T-helper 1 cell treated with Interleukin-12 subunit alpha and Interleukin-12 subunit beta and Interleukin-4 antibody, amounts not matched to agents 30 ng/mL and 1 ng/mL, for 36 hours (primary cell): ENCODE measurements around the gene WIPF1. TPM values are rescaled to one million over a fixed set of nuclear protein-coding genes. Genes with fewer than 3 reads are reported as not detected.

Source experiments
- intact Hi-C: fragments of 100-400 bp; cut with micrococcal nuclease; formaldehyde crosslinking; loops from one replicate; pipeline ENCODE4 v1.15.1; 2024
- total RNA-seq: library from RNA; stranded (reverse); gene quantifications from 2 replicates; pipeline ENCODE4 v1.2.3, GENCODE V29; 2022

The WIPF1 gene
- total RNA-seq, 1 donor from 2014 or later = 587 TPM

- intact Hi-C loops = loop anchor here (1.0 kb wide), 1 partner anchor 7 kb away; no protein-coding TSS in a partner anchor
These were observed 26.1 kb upstream of the WIPF1 start for GRCh38 chr2:174623690-174624089.

GRCh38 chr2:174623106-174623637, 25.6 kb upstream of the WIPF1 start:
- intact Hi-C loops = no loop called here

- intact Hi-C loops = no loop called here
These were observed 23.7 kb upstream of the WIPF1 start for GRCh38 chr2:174621323-174621722.

- intact Hi-C loops = no loop called here
These were observed 20.6 kb upstream of the WIPF1 start for GRCh38 chr2:174618179-174618578.

- intact Hi-C loops = no loop called here
These were observed 20.1 kb upstream of the WIPF1 start for GRCh38 chr2:174617718-174618117.

GRCh38 chr2:174617120-174617519, 19.5 kb upstream of the WIPF1 start:
- intact Hi-C loops = no loop called here

- intact Hi-C loops = loop anchor here (1.0 kb wide), 3 partner anchors 8 to 15 kb away; no protein-coding TSS in a partner anchor
These were observed 18.4 kb upstream of the WIPF1 start for GRCh38 chr2:174615871-174616436.

- intact Hi-C loops = no loop called here
These were observed 16.7 kb upstream of the WIPF1 start for GRCh38 chr2:174614261-174614660.

GRCh38 chr2:174613531-174613930, 15.9 kb upstream of the WIPF1 start:
- intact Hi-C loops = no loop called here

GRCh38 chr2:174612970-174613369, 15.4 kb upstream of the WIPF1 start:
- intact Hi-C loops = no loop called here

- intact Hi-C loops = no loop called here
These were observed 14.2 kb upstream of the WIPF1 start for GRCh38 chr2:174611854-174612253.

GRCh38 chr2:174611006-174611405, 13.4 kb upstream of the WIPF1 start:
- intact Hi-C loops = no loop called here

GRCh38 chr2:174610243-174610995, 12.8 kb upstream of the WIPF1 start:
- intact Hi-C loops = no loop called here

- intact Hi-C loops = loop anchor here (2.0 to 5.0 kb wide), 2 partner anchors 16 to 168 kb away; no protein-coding TSS in a partner anchor
These were observed 11.7 kb upstream of the WIPF1 start for GRCh38 chr2:174609261-174609660.

GRCh38 chr2:174608866-174609214, 11.2 kb upstream of the WIPF1 start:
- intact Hi-C loops = loop anchor here (1.0 to 5.0 kb wide), 6 partner anchors 7 to 168 kb away; partner anchors contain the start of gene WIPF1

- intact Hi-C loops = loop anchor here (1.0 to 5.0 kb wide), 6 partner anchors 8 to 169 kb away; partner anchors contain the start of gene WIPF1
These were observed 10.6 kb upstream of the WIPF1 start for GRCh38 chr2:174607989-174608865.

GRCh38 chr2:174607584-174607983, 10.0 kb upstream of the WIPF1 start:
- intact Hi-C loops = loop anchor here (5.0 kb wide), 1 partner anchor 170 kb away; no protein-coding TSS in a partner anchor

GRCh38 chr2:174606336-174606735, 8.7 kb upstream of the WIPF1 start:
- intact Hi-C loops = loop anchor here (5.0 kb wide), 1 partner anchor 171 kb away; no protein-coding TSS in a partner anchor

GRCh38 chr2:174605687-174606086, 8.1 kb upstream of the WIPF1 start:
- intact Hi-C loops = loop anchor here (1.0 to 5.0 kb wide), 2 partner anchors 83 to 172 kb away; no protein-coding TSS in a partner anchor

GRCh38 chr2:174603280-174603679, 5.7 kb upstream of the WIPF1 start:
- intact Hi-C loops = loop anchor here (1.0 to 2.0 kb wide), 2 partner anchors 25 to 140 kb away; no protein-coding TSS in a partner anchor

GRCh38 chr2:174602745-174603144, 5.1 kb upstream of the WIPF1 start:
- intact Hi-C loops = loop anchor here (1.0 to 2.0 kb wide), 2 partner anchors 24 to 140 kb away; no protein-coding TSS in a partner anchor
